ENCODE measurements around the gene CAPN14.
A peak's percentile ranks its signal among the peaks of the same experiment; 100 is the strongest.

The CAPN14 gene

GRCh38 chr2:31241625-31242270 is 24.4 kb upstream of the CAPN14 start:
- ATAC-seq, result no peak

- no peak for ATAC-seq
Measured at GRCh38 chr2:31240381-31241365, 23.4 kb upstream of the CAPN14 start.

GRCh38 chr2:31239593-31240177 is 22.4 kb upstream of the CAPN14 start:
- no peak for ATAC-seq

GRCh38 chr2:31238906-31239592 is 21.7 kb upstream of the CAPN14 start:
- no peak for ATAC-seq

GRCh38 chr2:31238126-31238905 is 21.0 kb upstream of the CAPN14 start:
- no peak for ATAC-seq

- ATAC-seq, result no peak
Measured at GRCh38 chr2:31237348-31238017, 20.2 kb upstream of the CAPN14 start.

GRCh38 chr2:31236433-31237205 is 19.3 kb upstream of the CAPN14 start:
- ATAC-seq, result no peak

GRCh38 chr2:31235504-31235902 is 18.2 kb upstream of the CAPN14 start:
- no peak for ATAC-seq

GRCh38 chr2:31234683-31235503 is 17.6 kb upstream of the CAPN14 start:
- ATAC-seq, result no peak

GRCh38 chr2:31233741-31234682 is 16.7 kb upstream of the CAPN14 start, which contains the start of gene EHD3:
EHD3 (plus strand) TSS chr2:31234152; CDS start chr2:31234622, 470 bp downstream.
- peak; percentile 98 for ATAC-seq

- no peak for ATAC-seq
Measured at GRCh38 chr2:31233231-31233630, 15.9 kb upstream of the CAPN14 start.

- no peak for ATAC-seq
Measured at GRCh38 chr2:31232586-31232985, 15.3 kb upstream of the CAPN14 start.

- ATAC-seq, result no peak
Measured at GRCh38 chr2:31231571-31232302, 14.4 kb upstream of the CAPN14 start.

- ATAC-seq, result no peak
Measured at GRCh38 chr2:31230751-31231150, 13.4 kb upstream of the CAPN14 start.

- ATAC-seq, result no peak
Measured at GRCh38 chr2:31228717-31229116, 11.4 kb upstream of the CAPN14 start.

GRCh38 chr2:31227711-31228125 is 10.4 kb upstream of the CAPN14 start:
- no peak for ATAC-seq

- ATAC-seq, result no peak
Measured at GRCh38 chr2:31227110-31227509, 9.8 kb upstream of the CAPN14 start.

- no peak for ATAC-seq
Measured at GRCh38 chr2:31226266-31226665, 9.0 kb upstream of the CAPN14 start.

Data from activated CD4-positive, CD25-positive, alpha-beta regulatory T cell treated with anti-CD3 and anti-CD28 coated beads, Interleukin-2, amount 50 U/mL, for 24 hours (primary cell).